NCI-H2081 treated with DMSO at 0.1 percent for 48 hours (cell line): Measurements from ENCODE around the gene CSGALNACT2.
"Not testable (repeated sequence)": the region's sequence is repeated elsewhere in the genome, so short reads cannot be mapped to it uniquely, and the experiment has no call there.

Experiments used
- DNase-seq: peaks from one replicate; lab custom pipeline; 2025; lab: John Stamatoyannopoulos, UW

Gene CSGALNACT2

DNA sequence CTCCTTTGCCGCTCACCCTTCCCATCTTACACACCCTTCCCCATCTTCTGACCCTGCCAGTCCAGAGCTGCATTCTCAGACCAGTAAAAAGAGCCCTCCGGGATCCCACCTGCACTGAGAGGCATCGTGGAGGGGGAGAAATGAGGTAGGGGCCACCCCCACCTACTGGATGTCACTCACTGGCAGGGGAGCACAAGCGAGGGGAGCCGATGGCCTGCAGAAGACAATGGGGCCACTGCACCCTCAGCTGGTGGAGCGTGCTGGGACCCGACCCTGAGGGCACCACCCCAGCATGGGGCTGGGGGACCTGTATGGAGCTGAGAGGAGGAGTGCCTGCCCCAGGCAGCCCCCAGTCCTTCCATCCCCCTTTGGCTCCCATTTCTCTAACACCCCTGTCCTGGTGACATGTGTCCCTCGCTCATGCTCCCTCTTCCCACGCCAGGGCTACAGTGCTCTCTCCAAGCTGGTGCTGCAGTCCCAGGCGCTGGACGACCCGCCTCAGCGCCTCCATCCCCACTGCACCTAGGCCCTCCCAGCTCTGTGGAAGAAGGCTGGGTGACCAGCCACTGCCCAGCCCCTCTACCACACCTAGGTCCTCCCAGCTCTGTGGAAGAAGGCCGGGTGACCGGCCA, 78.8 kb downstream of the CSGALNACT2 start:
- DNase-seq = no peak

DNA sequence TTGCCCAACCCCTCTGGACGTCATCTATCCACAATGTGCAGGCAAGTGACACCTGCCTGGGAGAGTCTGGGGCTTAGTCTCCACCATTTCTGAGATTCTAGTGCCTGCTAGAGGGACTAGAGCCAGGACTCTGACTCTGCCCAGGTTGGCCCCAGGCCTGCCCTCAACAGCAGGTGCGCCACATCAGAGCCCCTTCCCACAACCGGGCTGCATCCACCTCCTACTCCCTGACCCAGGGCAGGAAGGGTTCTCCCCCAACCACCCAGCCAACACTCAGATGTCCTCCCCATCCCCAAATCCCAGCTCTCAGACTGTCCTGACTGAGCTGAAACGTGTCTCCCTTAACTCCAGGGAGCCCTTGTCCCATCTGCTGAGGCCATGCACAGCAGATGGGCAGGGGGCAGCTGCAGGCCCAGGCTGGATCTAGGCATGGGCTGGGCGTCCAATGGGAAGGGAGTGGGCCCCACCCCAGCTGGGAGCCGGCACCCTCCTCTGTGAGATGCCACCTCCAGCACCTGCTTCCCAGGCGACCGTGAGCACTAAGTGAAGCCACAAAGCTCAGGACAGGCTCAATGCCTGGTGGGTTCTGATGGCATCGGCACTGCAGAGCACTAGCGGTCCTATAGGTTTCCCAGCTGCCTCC, 79.4 kb downstream of the CSGALNACT2 start:
- DNase-seq = no peak

GRCh38 chr10:43218206-43218950, 80.1 kb downstream of the CSGALNACT2 start:
- no peak for DNase-seq

DNA sequence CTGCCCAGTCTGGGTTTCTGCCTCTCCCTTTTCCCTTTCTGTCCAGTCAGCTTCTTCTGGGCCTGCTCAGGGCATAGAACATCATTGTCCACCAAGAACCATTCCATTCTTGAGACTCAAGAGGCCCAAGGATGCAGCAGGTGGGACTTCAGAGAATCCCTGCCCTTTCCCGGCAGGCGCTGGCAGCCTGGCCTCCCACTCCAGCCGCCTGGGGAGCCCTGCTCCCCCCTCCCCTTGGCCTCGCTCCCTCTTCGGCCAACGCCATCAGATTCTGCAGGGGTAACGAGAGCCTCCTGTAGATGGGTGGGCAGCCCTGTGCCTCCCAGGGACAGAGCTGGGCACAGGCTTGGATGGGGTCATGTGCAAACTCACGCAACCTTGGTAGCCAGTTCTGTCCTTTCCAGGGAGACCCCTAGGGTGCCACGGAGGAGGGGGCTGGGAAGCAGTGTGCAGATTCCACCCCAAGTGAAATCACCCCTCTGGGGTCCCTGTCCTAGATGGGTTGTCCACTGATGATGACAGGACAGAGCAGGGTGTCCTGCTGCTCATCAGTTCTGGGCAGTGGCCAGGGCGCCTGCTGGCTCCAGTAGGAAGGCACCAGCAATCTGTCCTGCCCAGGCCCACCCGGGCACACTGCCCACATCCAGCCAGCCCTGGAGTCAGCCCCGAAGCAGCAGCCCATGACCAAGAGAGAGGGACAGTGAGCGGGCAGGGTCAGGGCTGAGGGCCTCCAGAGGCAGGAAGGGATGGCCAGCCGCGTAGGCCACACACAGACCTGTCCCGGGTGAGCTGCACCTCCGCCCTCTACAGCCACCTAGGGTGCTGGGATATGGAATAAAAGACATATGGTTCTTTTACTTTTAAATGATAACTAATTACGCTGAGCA, 80.9 kb downstream of the CSGALNACT2 start:
- DNase-seq = no peak

- no peak for DNase-seq
Observed at GRCh38 chr10:43219848-43220247, 81.6 kb downstream of the CSGALNACT2 start.

- DNase-seq = not testable (repeated sequence)
Observed at GRCh38 chr10:43220251-43220650, 82.0 kb downstream of the CSGALNACT2 start.

- DNase-seq = no peak
Observed at GRCh38 chr10:43220657-43221418, 82.6 kb downstream of the CSGALNACT2 start.

DNA sequence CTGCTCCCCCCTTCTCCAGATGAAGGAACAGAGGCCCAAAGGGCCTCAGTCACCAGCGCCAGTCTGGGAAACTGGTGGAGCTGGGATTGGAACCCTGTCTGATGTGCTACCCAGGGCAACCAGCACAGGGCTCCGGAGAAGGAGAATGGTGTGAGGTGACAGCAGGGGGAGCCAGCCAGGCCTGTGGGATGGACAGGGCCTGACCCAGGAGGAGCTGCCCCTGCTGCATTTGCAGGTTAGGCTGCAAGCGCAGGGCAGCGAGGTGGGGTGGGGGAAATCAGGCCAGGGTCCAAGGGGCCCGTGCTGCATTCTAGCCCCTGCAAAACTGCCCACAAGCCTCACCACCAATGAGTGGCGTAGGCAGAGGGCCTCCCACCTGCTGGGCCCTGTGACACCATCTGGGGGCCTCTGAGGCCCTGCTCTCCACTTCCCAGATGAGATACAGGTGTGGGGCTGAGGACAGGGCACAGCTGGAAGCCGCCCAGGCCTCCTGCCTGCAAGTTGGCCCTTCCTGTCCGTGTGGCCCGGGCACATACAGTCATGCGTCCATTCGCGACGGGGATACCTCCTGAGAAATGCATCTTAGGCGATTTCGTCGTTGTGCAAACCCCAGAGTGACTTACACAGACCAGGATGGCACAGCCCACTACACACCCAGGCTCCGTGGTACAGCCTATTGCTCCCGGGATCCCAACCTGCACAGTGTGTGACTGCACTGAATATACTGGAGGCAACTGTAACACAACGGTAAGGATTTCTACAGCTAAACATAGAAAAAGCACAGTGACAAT, 83.4 kb downstream of the CSGALNACT2 start:
- DNase-seq = no peak

- DNase-seq = no peak
Observed at GRCh38 chr10:43222210-43222720, 84.0 kb downstream of the CSGALNACT2 start.

DNA sequence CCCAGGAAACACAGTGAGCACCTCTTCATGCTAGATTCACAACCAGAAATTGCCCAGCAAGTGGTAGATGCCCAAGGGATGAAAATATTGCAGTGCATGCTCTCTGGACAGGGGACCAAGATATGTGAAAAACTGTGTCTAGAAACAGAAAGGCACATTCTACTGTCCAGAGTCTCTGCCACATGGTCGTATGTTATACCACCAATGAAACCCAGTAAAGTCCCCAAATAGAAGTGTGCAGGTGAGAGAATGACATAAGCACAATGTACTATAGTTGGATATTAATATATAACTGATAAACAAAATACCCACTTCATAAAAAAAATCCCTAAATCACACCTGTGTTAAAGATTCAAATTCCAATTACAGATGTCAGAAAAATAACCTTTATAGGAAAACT, 84.8 kb downstream of the CSGALNACT2 start:
- no peak for DNase-seq

GRCh38 chr10:43224321-43224720, 86.1 kb downstream of the CSGALNACT2 start:
- no peak for DNase-seq

GRCh38 chr10:43225004-43225786, 87.0 kb downstream of the CSGALNACT2 start:
- no peak for DNase-seq

- no peak for DNase-seq
Observed at GRCh38 chr10:43225787-43226153, 87.5 kb downstream of the CSGALNACT2 start.

GRCh38 chr10:43226441-43226840, 88.2 kb downstream of the CSGALNACT2 start:
- no peak for DNase-seq

- DNase-seq = no peak
Observed at GRCh38 chr10:43226851-43227845, 88.9 kb downstream of the CSGALNACT2 start.

GRCh38 chr10:43227911-43228782, 89.9 kb downstream of the CSGALNACT2 start:
- no peak for DNase-seq

GRCh38 chr10:43228783-43229207, 90.5 kb downstream of the CSGALNACT2 start:
- DNase-seq = no peak
